Lung microvascular endothelial cell (primary cell): Measurements from ENCODE around the gene PCGF6. TPM values are rescaled to one million over a fixed set of nuclear protein-coding genes. Genes with fewer than 3 reads are reported as not detected.
"Not testable (repeated sequence)": the region's sequence is repeated elsewhere in the genome, so short reads cannot be mapped to it uniquely, and the experiment has no call there.

Source experiments
- DNase-seq, 2 donors: peaks; one replicate each; pipeline versions ENCODE4 v3.0.0 to v3.0.0-alpha.2; 2010; ENCODE audit warnings: low read depth in 2 of 2
- total RNA-seq: library from RNA; depleted of rRNA; stranded (reverse); fragments of >200 nt; gene quantifications from 2 replicates; pipeline ENCODE4 v1.2.1, GENCODE V29; 2014

PCGF6 gene
- total RNA-seq, 1 donor from 2014 or later: 8.1 TPM

- DNase-seq: no peak
Observed at GRCh38 chr10:103316087-103316486, 34.9 kb downstream of the PCGF6 start.

DNA sequence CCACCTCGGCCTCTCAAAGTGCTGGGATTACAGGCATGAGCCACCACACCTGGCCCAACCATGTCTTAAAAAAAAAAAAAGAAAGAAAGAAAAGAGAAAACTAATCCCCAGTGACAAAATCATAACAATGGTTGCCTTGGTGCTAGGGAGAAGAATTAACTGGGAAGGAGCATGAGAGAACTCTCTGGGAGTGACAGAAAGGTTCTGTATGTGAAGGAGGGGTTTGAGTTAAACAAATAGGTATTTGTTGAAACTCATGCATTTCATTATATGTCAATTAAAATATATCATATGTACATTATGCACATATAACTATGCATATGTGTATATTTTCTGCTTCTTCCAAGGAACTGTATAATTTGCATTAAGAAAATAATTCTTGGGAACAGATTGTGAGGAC, 40.7 kb downstream of the PCGF6 start:
- no peak for DNase-seq

GRCh38 chr10:103307594-103307993, 43.3 kb downstream of the PCGF6 start:
- DNase-seq: no peak

DNA sequence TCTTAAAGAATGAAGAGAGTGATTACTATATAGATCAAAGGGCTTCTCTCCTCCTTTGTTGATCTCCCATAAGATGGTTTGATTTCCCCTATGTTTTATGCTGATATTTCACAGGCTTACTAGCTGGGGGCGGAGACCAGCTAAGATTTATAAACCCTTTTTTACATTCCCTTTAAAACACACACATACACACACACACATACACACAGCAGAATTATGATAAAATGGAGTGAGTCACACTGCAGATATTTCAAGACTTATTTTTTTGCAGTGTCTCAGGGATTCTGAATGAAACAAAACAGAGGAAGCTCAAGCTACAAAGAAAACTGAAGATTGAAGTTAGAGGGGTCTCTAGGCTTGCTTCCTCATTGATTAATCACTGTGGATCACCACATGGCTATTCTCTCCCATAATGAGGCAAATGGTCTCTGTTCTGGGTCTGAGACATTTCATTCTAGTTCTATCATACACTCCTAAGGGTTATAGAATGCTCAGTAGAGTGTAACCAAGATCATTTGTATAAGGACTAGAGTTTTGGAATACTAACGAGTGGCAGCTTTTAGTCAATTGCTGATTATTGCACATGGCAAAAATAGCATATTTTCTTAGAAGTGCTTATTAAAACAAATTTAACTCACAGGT, 55.4 kb downstream of the PCGF6 start:
- DNase-seq: peak in 1 of 2 donors; percentile 20

DNA sequence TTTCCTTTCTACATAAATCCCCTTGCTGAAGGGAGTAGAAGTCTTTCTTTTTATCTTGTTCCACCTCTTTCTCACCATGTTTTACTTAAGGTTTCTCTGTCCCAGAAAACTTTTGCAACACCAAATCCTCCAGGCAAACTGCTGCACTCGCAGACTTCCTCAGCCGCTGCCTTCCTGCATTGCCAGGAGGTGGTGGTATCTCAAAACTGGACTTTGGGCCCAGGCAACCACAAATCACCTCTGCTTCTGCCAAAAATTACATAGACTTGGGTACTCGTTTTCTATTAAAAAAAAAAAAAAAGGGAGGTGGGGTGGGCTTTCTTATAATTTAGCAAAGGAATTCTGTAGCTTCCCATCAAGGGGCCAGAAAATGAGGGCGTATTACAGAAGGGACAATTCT, 59.4 kb downstream of the PCGF6 start:
- no peak for DNase-seq

- no peak for DNase-seq
Observed at GRCh38 chr10:103287992-103288391, 62.9 kb downstream of the PCGF6 start.

DNA sequence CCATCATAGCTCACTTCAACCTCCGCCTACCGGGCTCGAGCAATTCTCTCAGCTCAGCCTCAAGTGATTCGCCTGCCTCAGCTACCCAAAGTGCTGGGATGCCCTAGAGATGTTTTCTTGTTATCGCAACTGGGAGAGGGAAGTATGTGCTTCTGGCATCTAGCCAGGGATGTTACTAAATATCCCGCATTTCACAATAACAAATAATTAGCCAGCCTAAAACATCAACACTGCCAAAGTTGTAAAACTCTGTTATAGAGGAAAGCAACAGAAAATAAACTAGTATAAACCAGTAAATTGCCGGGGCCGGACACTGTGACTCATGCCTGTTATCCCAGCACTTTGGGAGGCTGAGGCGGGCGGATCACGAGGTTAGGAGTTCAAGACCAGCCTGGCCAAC, 66.8 kb downstream of the PCGF6 start:
- DNase-seq: no peak

- DNase-seq: no peak
Observed at GRCh38 chr10:103282961-103283360, 68.0 kb downstream of the PCGF6 start.

- no peak for DNase-seq
Observed at GRCh38 chr10:103281753-103282152, 69.2 kb downstream of the PCGF6 start.

DNA sequence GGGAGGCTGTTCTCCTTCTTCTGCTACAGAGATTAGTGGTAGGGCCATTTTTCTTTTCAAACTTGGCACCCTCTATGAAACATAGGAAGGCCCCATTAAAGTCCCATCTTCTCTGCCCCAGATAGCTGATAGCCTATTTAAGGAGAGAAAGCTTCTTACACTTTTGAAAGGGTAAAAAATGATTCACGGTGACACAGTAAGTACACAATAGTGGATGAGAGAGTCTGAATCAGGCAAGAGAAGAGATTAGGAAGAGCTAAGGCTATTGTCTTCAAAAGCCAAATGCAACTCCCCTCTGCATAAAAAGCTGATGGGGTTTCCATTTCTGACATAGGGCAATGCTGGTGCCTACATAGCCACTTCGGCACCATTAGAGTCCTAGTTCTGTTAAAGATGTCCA, 70.4 kb downstream of the PCGF6 start:
- no peak for DNase-seq

DNA sequence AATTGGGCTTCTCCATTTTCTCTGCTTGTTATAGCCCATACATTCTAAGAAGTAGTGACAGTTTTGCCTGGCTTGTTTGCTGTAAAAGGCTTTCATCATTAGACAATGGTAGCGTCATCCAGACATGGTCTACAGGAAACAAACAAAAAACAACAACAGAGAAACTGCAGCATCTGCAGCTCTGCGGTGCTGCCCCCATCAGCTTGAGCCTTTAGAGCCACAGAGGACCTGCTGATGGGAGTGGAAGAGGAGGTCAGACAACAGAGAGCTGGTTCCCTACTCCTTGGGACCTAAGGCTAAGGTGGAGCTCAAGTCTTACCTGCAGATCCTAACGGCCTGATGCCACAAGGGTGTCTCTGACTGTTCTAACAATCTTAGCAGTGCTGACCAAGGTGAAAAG, 70.9 kb downstream of the PCGF6 start:
- DNase-seq: no peak

- peak; percentile 50 to 56 for DNase-seq
Observed at GRCh38 chr10:103278862-103279298, 72.1 kb downstream of the PCGF6 start.

- no peak for DNase-seq
Observed at GRCh38 chr10:103278537-103278823, 72.5 kb downstream of the PCGF6 start.

DNA sequence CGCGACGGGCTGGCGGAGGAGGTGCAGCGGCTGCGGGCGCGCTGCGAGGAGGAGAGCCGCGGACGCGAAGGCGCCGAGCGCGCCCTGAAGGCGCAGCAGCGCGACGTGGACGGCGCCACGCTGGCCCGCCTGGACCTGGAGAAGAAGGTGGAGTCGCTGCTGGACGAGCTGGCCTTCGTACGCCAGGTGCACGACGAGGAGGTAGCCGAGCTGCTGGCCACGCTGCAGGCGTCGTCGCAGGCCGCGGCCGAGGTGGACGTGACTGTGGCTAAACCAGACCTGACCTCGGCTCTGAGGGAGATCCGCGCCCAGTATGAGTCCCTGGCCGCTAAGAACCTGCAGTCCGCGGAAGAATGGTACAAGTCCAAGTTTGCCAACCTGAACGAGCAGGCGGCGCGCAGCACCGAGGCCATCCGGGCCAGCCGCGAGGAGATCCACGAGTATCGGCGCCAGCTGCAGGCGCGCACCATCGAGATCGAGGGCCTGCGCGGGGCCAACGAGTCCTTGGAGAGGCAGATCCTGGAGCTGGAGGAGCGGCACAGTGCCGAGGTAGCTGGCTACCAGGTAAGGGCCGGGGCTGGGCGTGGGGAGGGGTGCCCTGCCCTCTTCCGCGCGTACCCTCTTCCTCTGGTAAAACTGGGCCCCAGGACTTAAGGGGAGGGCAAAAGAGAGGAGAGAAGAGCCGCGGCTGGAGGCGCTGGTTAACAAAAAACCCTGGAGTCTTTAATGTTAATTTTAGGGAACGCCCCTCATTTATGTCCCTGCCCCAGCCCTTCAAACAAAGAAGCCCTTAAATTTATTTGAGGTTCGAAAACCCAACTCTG, 73.0 kb downstream of the PCGF6 start:
- peak in 1 of 2 donors; percentile 3 for DNase-seq

DNA sequence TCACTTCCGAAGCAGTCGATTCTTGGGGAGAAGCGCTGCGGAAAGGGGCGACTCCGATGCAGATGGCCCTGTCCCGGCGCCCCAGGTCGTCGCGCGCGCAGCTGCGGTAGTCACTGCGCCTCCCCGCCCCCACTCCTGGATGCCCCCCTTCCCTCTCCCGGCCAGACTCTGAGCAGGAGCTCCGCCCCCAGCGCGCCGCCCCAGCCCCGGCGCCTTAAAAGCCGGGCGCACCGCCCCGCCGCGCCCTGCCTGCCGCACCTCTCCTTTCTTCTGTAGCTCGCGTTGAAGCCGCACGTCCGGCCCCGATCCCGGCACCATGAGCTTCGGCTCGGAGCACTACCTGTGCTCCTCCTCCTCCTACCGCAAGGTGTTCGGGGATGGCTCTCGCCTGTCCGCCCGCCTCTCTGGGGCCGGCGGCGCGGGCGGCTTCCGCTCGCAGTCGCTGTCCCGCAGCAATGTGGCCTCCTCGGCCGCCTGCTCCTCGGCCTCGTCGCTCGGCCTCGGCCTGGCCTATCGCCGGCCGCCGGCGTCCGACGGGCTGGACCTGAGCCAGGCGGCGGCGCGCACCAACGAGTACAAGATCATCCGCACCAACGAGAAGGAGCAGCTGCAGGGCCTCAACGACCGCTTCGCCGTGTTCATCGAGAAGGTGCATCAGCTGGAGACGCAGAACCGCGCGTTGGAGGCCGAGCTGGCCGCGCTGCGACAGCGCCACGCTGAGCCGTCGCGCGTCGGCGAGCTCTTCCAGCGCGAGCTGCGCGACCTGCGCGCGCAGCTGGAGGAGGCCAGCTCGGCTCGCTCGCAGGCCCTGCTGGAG, 73.8 kb downstream of the PCGF6 start, which contains the start of gene INA:
INA (plus strand) TSS at position 243 of the 817 bp plus-strand sequence; CDS start at position 317, 74 bp downstream.
- peak; percentile 44 to 55 for DNase-seq

GRCh38 chr10:103276251-103276895, 74.6 kb downstream of the PCGF6 start:
- DNase-seq: no peak

- DNase-seq: peak in 1 of 2 donors; percentile 84
Observed at GRCh38 chr10:103273041-103273441, 77.9 kb downstream of the PCGF6 start.

- peak; percentile 81 to 82 for DNase-seq
Observed at GRCh38 chr10:103265717-103266329, 85.1 kb downstream of the PCGF6 start.

DNA sequence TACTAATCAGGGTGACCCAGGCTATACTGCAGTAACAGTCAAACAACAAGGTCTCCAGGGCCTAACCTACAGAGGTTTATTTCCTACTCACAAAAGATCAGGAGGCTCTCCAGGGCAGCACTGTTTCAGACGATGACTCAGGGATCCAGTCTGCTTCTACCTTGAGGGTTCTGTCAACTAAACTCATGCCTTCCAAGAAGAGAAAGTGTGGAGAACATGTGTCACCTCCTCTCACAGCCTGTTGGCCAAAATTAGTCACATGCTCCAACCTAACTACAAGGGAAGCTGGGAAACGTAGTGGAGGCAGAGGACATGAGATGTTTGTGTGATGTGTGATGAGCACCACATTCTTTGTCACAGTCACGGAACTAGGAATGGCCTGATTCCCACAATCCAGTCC, 88.7 kb downstream of the PCGF6 start:
- DNase-seq: no peak

GRCh38 chr10:103259989-103260388, 91.0 kb downstream of the PCGF6 start:
- no peak for DNase-seq

DNA sequence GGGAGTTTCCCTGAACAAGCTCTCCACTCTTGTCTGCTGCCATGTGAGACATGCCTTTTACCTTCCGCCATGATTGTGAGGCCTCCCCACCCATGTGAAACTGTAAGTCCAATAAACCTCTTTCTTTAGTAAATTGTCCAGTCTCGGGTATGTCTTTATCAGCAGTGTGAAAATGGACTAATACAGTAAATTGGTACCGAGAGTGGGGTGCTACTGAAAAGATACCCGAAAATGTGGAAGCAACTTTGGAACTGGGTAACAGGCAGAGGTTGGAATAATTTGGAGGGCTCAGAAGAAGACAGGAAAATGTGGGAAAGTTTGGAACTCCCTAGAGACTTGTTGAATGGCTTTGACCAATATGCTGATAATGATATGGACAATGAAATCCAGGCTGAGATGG, 92.0 kb downstream of the PCGF6 start:
- not testable (repeated sequence) for DNase-seq
